HL-60 (cell line): Measurements from ENCODE around the gene MLN.
"Not testable (repeated sequence)": the region's sequence is repeated elsewhere in the genome, so short reads cannot be mapped to it uniquely, and the experiment has no call there.

ENCODE experiments used
- DNase-seq, 2 experiments: peaks; one replicate each; pipeline ENCODE4 v3.0.0-alpha.2; 2010 to 2020; ENCODE audit warnings: low read depth in 1 of 2, low spot score in 1 of 2
- H3K27ac ChIP-seq: fragments of 250-450 bp; sonication (Bioruptor Pico); replicated peaks from 2 replicates; pipeline ENCODE4 v1.5.1; 2020; ENCODE audit warnings: mild to moderate bottlenecking, moderate library complexity
- H3K27me3 ChIP-seq: fragments of 250-450 bp; sonication (Bioruptor Pico); 2 replicates; pipeline ENCODE4 v1.5.1; 2021; ENCODE audit warnings: mild to moderate bottlenecking, moderate library complexity; ENCODE audit not compliant: insufficient read depth, poor library complexity, severe bottlenecking
- H3K4me3 ChIP-seq: replicated peaks from 2 replicates; pipeline ENCODE4 v1.5.1; 2011; ENCODE audit warnings: mild to moderate bottlenecking, control low read depth, low read length; ENCODE audit not compliant: insufficient read depth
- CTCF ChIP-seq: IDR thresholded peaks from one replicate; pipeline ENCODE4 v1.5.1; 2011; ENCODE audit warnings: low read length, control low read depth, inconsistent platforms; ENCODE audit not compliant: insufficient read depth
- GABPA ChIP-seq: IDR thresholded peaks from 2 replicates; pipeline ENCODE4 v1.6.1; 2012; ENCODE audit warnings: low read depth
- POLR2AphosphoS5 ChIP-seq: IDR thresholded peaks from 2 replicates; pipeline ENCODE4 v1.6.1; 2012; ENCODE audit warnings: low read depth
- REST ChIP-seq: IDR thresholded peaks from 2 replicates; pipeline ENCODE4 v1.6.1; 2012; ENCODE audit warnings: low read depth; ENCODE audit not compliant: insufficient replicate concordance
- SPI1 ChIP-seq: IDR thresholded peaks from 2 replicates; pipeline ENCODE4 v1.6.1; 2012; ENCODE audit warnings: low read depth, mild to moderate bottlenecking, borderline replicate concordance

MLN gene

GRCh38 chr6:33833599-33833998 lies 29.8 kb upstream of the MLN start:
- no peak overlapping the region for H3K4me3 ChIP-seq
- no peak overlapping the region for H3K27ac ChIP-seq
- no peaks in the 10 kb centered on the region for H3K27me3 ChIP-seq
- DNase-seq: no peak
- TF ChIP-seq POLR2AphosphoS5 (no peak), CTCF (no peak), GABPA (no peak), REST (no peak), SPI1 (no peak)

GRCh38 chr6:33832831-33833230 lies 29.0 kb upstream of the MLN start:
- not testable (repeated sequence) for DNase-seq

GRCh38 chr6:33831725-33832124 lies 27.9 kb upstream of the MLN start:
- DNase-seq, H3K27ac ChIP-seq, H3K27me3 ChIP-seq, H3K4me3 ChIP-seq: not testable (repeated sequence)

More at GRCh38 chr6:33832831-33833230, 29.0 kb upstream of the MLN start:
- H3K27ac ChIP-seq, H3K27me3 ChIP-seq, H3K4me3 ChIP-seq: not testable (repeated sequence)

- no peak for TF ChIP-seq CTCF
- H3K27me3 ChIP-seq: no peaks in the 10 kb centered on the region
- no peak overlapping the region for H3K27ac ChIP-seq
- no peak for DNase-seq
- no peak overlapping the region for H3K4me3 ChIP-seq
Observed at GRCh38 chr6:33830635-33831240, 26.9 kb upstream of the MLN start.

- DNase-seq: no peak
Observed at GRCh38 chr6:33828764-33829731, 25.2 kb upstream of the MLN start.

More at GRCh38 chr6:33828764-33829731, 25.2 kb upstream of the MLN start:
- no peaks in the 10 kb centered on the region for H3K27me3 ChIP-seq
- no peak for TF ChIP-seq GABPA
- no peak for TF ChIP-seq REST
- TF ChIP-seq POLR2AphosphoS5: no peak
- no peak for TF ChIP-seq SPI1
- TF ChIP-seq CTCF: no peak
- H3K27ac ChIP-seq: no peak overlapping the region
- H3K4me3 ChIP-seq: no peak overlapping the region
